Left lung (tissue), 10 donors: ENCODE results near the gene TMC8. TPM values are rescaled to one million over a fixed set of nuclear protein-coding genes. Genes with fewer than 3 reads are reported as not detected.
A peak's percentile ranks its signal among the peaks of the same experiment; 100 is the strongest.

Experiments used
- ATAC-seq: fragments of 200-7000 bp; cut with Tn5 transposase; one replicate; pipeline ENCODE4 v1.9.1; 2020; ENCODE audit warnings: moderate library complexity
- DNase-seq, 4 donors: peaks; one replicate each; pipeline ENCODE4 v3.0.0-alpha.2; 2013 to 2020
- H3K27ac ChIP-seq, 2 donors: fragments of 200-600 bp; sonication (generic) in 1 of 2; one replicate each; pipeline versions ENCODE4 v1.5.0 to v1.8.0; 2020 to 2021
- H3K27me3 ChIP-seq, 2 donors: fragments of 200-600 bp; sonication (generic) in 1 of 2; one replicate each; pipeline versions ENCODE4 v1.5.0 to v1.8.0; 2020 to 2021
- H3K36me3 ChIP-seq, 2 donors: fragments of 200-600 bp; sonication (generic) in 1 of 2; one replicate each; pipeline versions ENCODE4 v1.5.0 to v1.8.0; 2020 to 2021
- H3K4me1 ChIP-seq, 2 donors: fragments of 200-600 bp; one replicate each; pipeline ENCODE4 v1.8.0; 2021
- H3K4me3 ChIP-seq, 2 donors: fragments of 200-600 bp; sonication (generic) in 1 of 2; one replicate each; pipeline versions ENCODE4 v1.5.0 to v1.8.0; 2020 to 2021; ENCODE audit warnings: mild to moderate bottlenecking in 1 of 2
- H3K9me3 ChIP-seq, 2 donors: fragments of 200-600 bp; sonication (generic) in 1 of 2; one replicate each; pipeline versions ENCODE4 v1.5.0 to v1.8.0; 2020 to 2021
- intact Hi-C, 2 donors: fragments of 100-400 bp; cut with DNase I; formaldehyde crosslinking; loops; one replicate each; pipeline versions ENCODE4 v1.11.2 to v1.14.2; 2022
- polyA plus RNA-seq, 6 donors: library from polyadenylated mRNA; unstranded; fragments of 120-200 nt; gene quantifications; one replicate each; pipeline ENCODE4 v1.2.1, GENCODE V29; 2013; ENCODE audit not compliant: insufficient read length in 6 of 6
- total RNA-seq, 2 donors: library from RNA; stranded (reverse); fragmentation: NEBNext Ultra II Directional; extraction: Animal tissue kit (Norgen Biotek cat#: 25700); gene quantifications; one replicate each; pipeline ENCODE4 v1.2.1, GENCODE V29; 2021
- TF ChIP-seq, protein P1 (sequence below), 2 donors: fragments of 200-600 bp; sonication (generic) in 1 of 2; IDR thresholded peaks; one replicate each; pipeline versions ENCODE4 v1.5.0 to v1.8.0; 2021; ENCODE audit warnings: antibody characterized with exemption in 2 of 2
- donor health status: DM: no; HTN: yes; CAD: no.
- donor health status: DM: no; HTN: no; CAD: no.

Gene TMC8
- total and polyA plus RNA-seq, 8 donors, result 4.1 to 37.3 (median 5.9) TPM

DNA sequence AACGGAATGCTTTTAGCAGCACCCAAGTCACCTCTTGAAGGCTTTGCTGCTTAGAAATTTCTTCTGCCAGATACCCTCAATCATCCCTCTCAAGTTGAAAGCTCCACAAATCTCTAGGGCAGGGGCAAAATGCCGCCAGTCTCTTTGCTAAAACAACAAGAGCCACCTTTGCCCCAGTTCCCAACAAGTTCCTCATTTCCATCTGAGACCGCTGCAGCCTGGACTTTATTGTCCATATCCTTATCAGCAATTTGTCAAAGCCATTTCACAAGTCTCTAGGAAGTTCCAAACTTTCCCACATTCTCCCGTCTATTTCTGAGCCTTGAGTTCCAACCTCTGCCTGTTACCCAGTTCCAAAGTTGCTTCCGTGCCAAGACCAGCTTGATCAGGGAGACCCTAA, 29.5 kb upstream of the TMC8 start:
- DNase-seq (no peak), ATAC-seq (no peak)
- TF ChIP-seq, protein P1, sequence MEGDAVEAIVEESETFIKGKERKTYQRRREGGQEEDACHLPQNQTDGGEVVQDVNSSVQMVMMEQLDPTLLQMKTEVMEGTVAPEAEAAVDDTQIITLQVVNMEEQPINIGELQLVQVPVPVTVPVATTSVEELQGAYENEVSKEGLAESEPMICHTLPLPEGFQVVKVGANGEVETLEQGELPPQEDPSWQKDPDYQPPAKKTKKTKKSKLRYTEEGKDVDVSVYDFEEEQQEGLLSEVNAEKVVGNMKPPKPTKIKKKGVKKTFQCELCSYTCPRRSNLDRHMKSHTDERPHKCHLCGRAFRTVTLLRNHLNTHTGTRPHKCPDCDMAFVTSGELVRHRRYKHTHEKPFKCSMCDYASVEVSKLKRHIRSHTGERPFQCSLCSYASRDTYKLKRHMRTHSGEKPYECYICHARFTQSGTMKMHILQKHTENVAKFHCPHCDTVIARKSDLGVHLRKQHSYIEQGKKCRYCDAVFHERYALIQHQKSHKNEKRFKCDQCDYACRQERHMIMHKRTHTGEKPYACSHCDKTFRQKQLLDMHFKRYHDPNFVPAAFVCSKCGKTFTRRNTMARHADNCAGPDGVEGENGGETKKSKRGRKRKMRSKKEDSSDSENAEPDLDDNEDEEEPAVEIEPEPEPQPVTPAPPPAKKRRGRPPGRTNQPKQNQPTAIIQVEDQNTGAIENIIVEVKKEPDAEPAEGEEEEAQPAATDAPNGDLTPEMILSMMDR (IDR thresholded peaks at IDR 0.05), result no peak
- no peaks in the 10 kb centered on the region for H3K9me3 ChIP-seq
- H3K4me1 ChIP-seq, result no peaks in the 10 kb centered on the region
- H3K27me3 ChIP-seq, result no peaks in the 10 kb centered on the region
- H3K4me3 ChIP-seq, result no peak overlapping the region
- peaks cover 0 to 78% of the 10 kb centered on the region in 2 donors for H3K36me3 ChIP-seq
- intact Hi-C loops, result no loop called here
- no peak overlapping the region for H3K27ac ChIP-seq

DNA sequence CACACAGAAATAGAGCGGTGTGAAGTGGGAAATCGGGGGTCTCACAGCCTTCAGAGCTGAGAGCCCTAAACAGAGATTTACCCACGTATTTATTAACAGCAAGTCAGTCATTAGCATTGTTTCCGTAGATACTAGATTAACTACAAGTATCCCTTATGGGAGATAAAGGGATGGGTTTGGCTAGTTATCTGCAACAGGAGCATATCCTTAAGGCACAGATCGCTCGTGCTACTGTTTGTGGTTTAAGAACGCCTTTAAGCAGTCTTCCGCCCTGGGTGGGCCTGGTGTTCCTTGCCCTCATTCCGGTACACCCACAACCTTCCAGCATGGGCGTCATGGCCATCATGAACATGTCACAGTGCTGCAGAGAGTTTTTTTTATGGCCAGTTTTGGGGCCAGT, 29.0 kb upstream of the TMC8 start:
- no peak for ATAC-seq
- H3K36me3 ChIP-seq, result peaks cover 0 to 74% of the 10 kb centered on the region in 2 donors
- TF ChIP-seq, protein P1 (IDR thresholded peaks at IDR 0.05), result no peak

DNA sequence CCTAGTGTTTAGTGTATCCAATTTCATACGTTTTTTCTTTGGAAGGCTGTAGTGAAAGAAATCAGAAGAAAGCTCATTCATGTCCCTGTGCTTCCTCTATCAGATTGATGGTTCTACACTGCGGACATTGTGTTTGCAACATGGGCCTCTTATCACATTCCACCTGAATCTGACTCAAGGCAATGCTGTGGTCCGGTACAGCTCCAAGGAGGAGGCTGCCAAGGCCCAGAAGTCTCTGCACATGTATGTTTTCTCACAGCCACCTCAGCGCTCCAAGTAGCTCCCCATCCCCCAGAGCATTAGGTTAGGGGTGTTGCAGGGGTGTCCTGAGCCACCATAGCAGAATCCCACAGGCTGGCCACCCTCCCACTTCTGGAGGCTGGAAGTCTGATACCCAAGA, 27.3 kb upstream of the TMC8 start:
- no peaks in the 10 kb centered on the region for H3K4me1 ChIP-seq
- DNase-seq (no peak), ATAC-seq (no peak)
- H3K9me3 ChIP-seq, result no peaks in the 10 kb centered on the region
- peaks cover 0 to 69% of the 10 kb centered on the region in 2 donors for H3K36me3 ChIP-seq
- no peak overlapping the region for H3K27ac ChIP-seq
- no peaks in the 10 kb centered on the region for H3K27me3 ChIP-seq
- intact Hi-C loops, result no loop called here
- TF ChIP-seq, protein P1 (IDR thresholded peaks at IDR 0.05), result no peak
- no peak overlapping the region for H3K4me3 ChIP-seq

More for the DNA sequence above, 29.0 kb upstream of the TMC8 start:
- DNase-seq, result no peak
- Histone ChIP-seq H3K4me3 (no peak overlapping the region), H3K27me3 (no peaks in the 10 kb centered on the region), H3K27ac (no peak overlapping the region), H3K4me1 (no peaks in the 10 kb centered on the region), H3K9me3 (no peaks in the 10 kb centered on the region)
- intact Hi-C loops, result no loop called here

DNA sequence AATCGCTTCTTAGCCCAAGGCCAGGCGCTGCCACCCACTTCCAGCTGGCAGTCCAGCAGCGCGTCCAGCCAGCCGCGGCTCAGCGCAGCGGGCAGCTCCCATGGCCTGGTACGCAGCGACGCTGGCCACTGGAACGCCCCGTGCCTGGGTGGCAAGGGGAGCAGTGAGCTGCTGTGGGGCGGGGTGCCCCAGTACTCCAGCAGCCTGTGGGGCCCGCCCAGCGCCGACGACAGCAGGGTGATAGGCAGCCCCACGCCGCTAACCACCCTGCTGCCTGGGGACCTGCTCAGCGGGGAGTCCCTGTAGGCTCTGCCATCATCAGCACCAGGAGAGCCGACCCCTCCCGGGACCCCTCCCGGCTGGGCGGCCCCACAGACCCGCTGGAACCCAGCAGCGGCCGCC, 26.0 kb upstream of the TMC8 start:
- TF ChIP-seq, protein P1 (IDR thresholded peaks at IDR 0.05), result no peak

DNA sequence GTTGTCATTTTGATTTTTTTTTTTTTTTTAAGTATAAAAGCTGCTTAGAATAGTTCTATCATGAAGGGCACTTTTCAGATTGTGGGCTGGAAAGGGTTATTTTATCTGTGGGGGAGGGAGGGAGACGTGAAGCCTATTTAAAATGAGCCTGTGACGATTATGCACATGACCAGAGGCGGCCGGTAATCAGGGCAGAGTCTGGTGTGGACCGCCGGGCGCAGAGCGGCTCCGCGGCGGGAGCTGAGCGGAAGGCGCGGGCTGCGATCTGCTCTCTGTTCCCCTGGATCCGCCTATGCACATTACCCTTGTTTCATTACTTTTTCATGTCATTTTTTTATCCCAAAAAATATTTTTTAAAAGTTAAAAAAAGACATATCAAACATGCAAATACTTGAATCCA, 25.5 kb upstream of the TMC8 start:
- intact Hi-C loops, result no loop called here
- no peaks in the 10 kb centered on the region for H3K9me3 ChIP-seq
- TF ChIP-seq, protein P1 (IDR thresholded peaks at IDR 0.05), result no peak
- H3K4me3 ChIP-seq, result no peak overlapping the region
- H3K4me1 ChIP-seq, result no peaks in the 10 kb centered on the region
- no peak for DNase-seq
- peaks cover 0 to 69% of the 10 kb centered on the region in 2 donors for H3K36me3 ChIP-seq
- no peak overlapping the region for H3K27ac ChIP-seq
- ATAC-seq, result no peak
- H3K27me3 ChIP-seq, result no peaks in the 10 kb centered on the region

More for the DNA sequence above, 26.0 kb upstream of the TMC8 start:
- DNase-seq, result peak in 1 of 4 donors; percentile 73
- intact Hi-C loops, result no loop called here
- Histone ChIP-seq H3K9me3 (no peaks in the 10 kb centered on the region), H3K27ac (no peak overlapping the region), H3K4me3 (no peak overlapping the region), H3K27me3 (no peaks in the 10 kb centered on the region), H3K36me3 (peaks cover 0 to 69% of the 10 kb centered on the region in 2 donors), H3K4me1 (no peaks in the 10 kb centered on the region)
- no peak for ATAC-seq
